Measurements from ENCODE around the gene PLCB3. TPM values are rescaled to one million over a fixed set of nuclear protein-coding genes. Genes with fewer than 3 reads are reported as not detected.

PLCB3 gene
- total and polyA plus RNA-seq, 2 experiments from 2014 or later, result 28.1 to 103 TPM

- no peak for TF ChIP-seq ZNF462 (CRISPR knock-in tag; IDR thresholded peaks at IDR 0.05)
- TF ChIP-seq REST (IDR thresholded peaks at IDR 0.05; ENCODE audit: unreplicated experiment), result no peak
- TF ChIP-seq ZNF114 (CRISPR knock-in tag; IDR thresholded peaks at IDR 0.05), result no peak
- TF ChIP-seq STAT1 (IDR thresholded peaks at IDR 0.05; ENCODE audit: unreplicated experiment), result no peak
- no peak for TF ChIP-seq POLR2AphosphoS5 (IDR thresholded peaks at IDR 0.05; ENCODE audit: low read depth)
- TF ChIP-seq CTCF (conservative IDR thresholded peaks at IDR 0.05; ENCODE audit: low read depth in 2 of 2), result no peak
- TF ChIP-seq NANOG (IDR thresholded peaks at IDR 0.05; ENCODE audit: borderline replicate concordance), result no peak
- TF ChIP-seq EZH2phosphoT487 (IDR thresholded peaks at IDR 0.05; ENCODE audit: unreplicated experiment), result no peak
- no peak for TF ChIP-seq EZH2 (IDR thresholded peaks at IDR 0.05; ENCODE audit: low read depth, unreplicated experiment)
- no peak for TF ChIP-seq JUNB (IDR thresholded peaks at IDR 0.05; ENCODE audit: unreplicated experiment)
- no peak for TF ChIP-seq ZNF331 (CRISPR knock-in tag; IDR thresholded peaks at IDR 0.05; ENCODE audit: low read depth)
- no peak for TF ChIP-seq CREB1 (CRISPR knock-in tag; IDR thresholded peaks at IDR 0.05; ENCODE audit: low read depth)
- no peak for TF ChIP-seq ETS1 (IDR thresholded peaks at IDR 0.05)
- Mint-ChIP-seq H3K4me1 (peaks cover 22% of the 10 kb centered on the region), H3K36me3 (ENCODE audit: low read depth) (peaks cover 29% of the 10 kb centered on the region), H3K27me3 (ENCODE audit: insufficient read depth, low read depth, poor library complexity) (peaks cover 18% of the 10 kb centered on the region), H3K27ac (no peak overlapping the region), H3K9me3 (no peaks in the 10 kb centered on the region), H3K4me3 (no peak overlapping the region)
- H3K4me1 ChIP-seq (ENCODE audit: insufficient read depth), result peaks cover 15% of the 10 kb centered on the region
- peaks cover 19% of the 10 kb centered on the region for H3K79me2 ChIP-seq (replicated peaks; ENCODE audit: insufficient read depth)
- no peak overlapping the region for H2AFZ ChIP-seq
- no peaks in the 10 kb centered on the region for H3K27me3 ChIP-seq (ENCODE audit: insufficient read depth)
- peaks cover 14% of the 10 kb centered on the region for H3F3A ChIP-seq (replicated peaks; ENCODE audit: low read depth)
- H3K36me3 ChIP-seq (ENCODE audit: insufficient read depth), result 0 out of 2 replicates have a peak, but pooled peaks cover 5% of the 10 kb centered on the region
- DNase-seq (ENCODE audit: low spot score), result no peak
- no peak for ATAC-seq
- no peak overlapping the region for H3K27ac ChIP-seq (ENCODE audit: low read depth)
- H4K20me1 ChIP-seq (replicated peaks; ENCODE audit: insufficient read depth), result no peaks in the 10 kb centered on the region; the same call in none of the 2 replicates
- no peak overlapping the region for H3K4me3 ChIP-seq
- no peaks in the 10 kb centered on the region for H3K9me2 ChIP-seq (ENCODE audit: insufficient read depth)
- H3K4me2 ChIP-seq, result no peak overlapping the region
Observed at GRCh38 chr11:64254326-64254725, 3.0 kb downstream of the PLCB3 start.
